Body of pancreas (tissue), 4 donors: Measurements from ENCODE around the gene DNAJC10. TPM values are rescaled to one million over a fixed set of nuclear protein-coding genes. Genes with fewer than 3 reads are reported as not detected.
A peak's percentile ranks its signal among the peaks of the same experiment; 100 is the strongest.

Source experiments
- ATAC-seq: fragments of 150-250 bp; one replicate; pipeline ENCODE4 v1.9.1; 2016
- DNase-seq, 4 donors: peaks; one replicate each; pipeline ENCODE4 v3.0.0-alpha.2; 2019
- H3K27ac ChIP-seq, 4 donors: fragments of 200-600 bp; sonication (generic); 1 replicate in 3 of 4; 2 replicates in 1 of 4; pipeline versions ENCODE4 v1.5.1 to v1.6.1; 2016 to 2019; ENCODE audit warnings: mild to moderate bottlenecking in 1 of 4, mixed read lengths in 1 of 4, moderate library complexity in 1 of 4
- H3K27me3 ChIP-seq, 2 donors: fragments of 200-600 bp; sonication (generic); one replicate each; pipeline ENCODE4 v1.6.0; 2016; ENCODE audit warnings: mild to moderate bottlenecking in 1 of 2
- H3K36me3 ChIP-seq, 2 donors: fragments of 200-600 bp; sonication (generic); replicated peaks in 1 of 2; 2 replicates each; pipeline ENCODE4 v1.5.1; 2016; ENCODE audit warnings: low read depth in 2 of 2; ENCODE audit not compliant: insufficient read depth in 1 of 2
- H3K4me1 ChIP-seq: fragments of 200-600 bp; sonication (generic); one replicate; pipeline ENCODE4 v1.6.0; 2016
- H3K4me3 ChIP-seq, 2 donors: fragments of 200-600 bp; sonication (generic); 1 replicate in 1 of 2; 2 replicates in 1 of 2; pipeline ENCODE4 v1.5.1; 2016 to 2019
- H3K9me3 ChIP-seq, 3 donors: fragments of 200-600 bp; sonication (generic); 1 replicate in 2 of 3; 2 replicates in 1 of 3; pipeline ENCODE4 v1.5.1; 2016
- CTCF ChIP-seq, 7 experiments: fragments of 450-650 bp in 4 of 7; fragments of 200-600 bp in 3 of 7; sonication (generic) in 3 of 7; IDR thresholded peaks; one replicate each; pipeline ENCODE4 v1.5.1; 2016 to 2019; ENCODE audit warnings: antibody characterized with exemption in 7 of 7
- POLR2A ChIP-seq, 3 donors: fragments of 450-650 bp; IDR thresholded peaks; one replicate each; pipeline ENCODE4 v1.6.1; 2016; ENCODE audit warnings: antibody characterized with exemption in 3 of 3, mild to moderate bottlenecking in 2 of 3
- WGBS, 2 donors: methylation state at CpG; one replicate each; pipeline ENCODE4 v1.1.5; 2017; 5-methylcytosine and 5-hydroxymethylcytosine counted together
- intact Hi-C: fragments of 100-400 bp; cut with DNase I; formaldehyde crosslinking; loops from one replicate; pipeline ENCODE4 v1.15.1; 2023
- total RNA-seq, 2 donors: library from RNA; depleted of rRNA; stranded (reverse); fragments of >200 nt; gene quantifications; one replicate each; pipeline ENCODE4 v1.1.0, GENCODE V29; 2016

The DNAJC10 gene
- total RNA-seq, 2 donors from 2014 or later = 51.6 to 86.0 TPM

DNA sequence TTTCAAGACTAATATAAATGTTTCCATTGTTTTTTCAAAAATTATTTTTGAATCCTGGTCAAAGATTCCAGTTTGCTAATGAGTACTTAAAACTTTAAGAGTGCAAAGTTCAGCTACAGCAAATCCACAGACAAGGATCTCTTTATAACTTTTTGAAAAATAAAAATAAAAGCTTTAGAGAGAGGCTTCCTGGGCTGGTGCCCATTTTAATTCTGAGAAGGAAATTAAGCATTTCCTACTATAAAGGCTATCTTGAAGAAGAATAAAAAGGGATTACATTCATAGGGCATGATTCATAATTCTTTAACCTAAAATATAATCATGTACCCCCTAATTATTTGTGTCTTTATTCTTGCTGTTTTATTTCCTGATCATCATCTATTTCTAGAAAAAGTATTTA is 38.2 kb downstream of the DNAJC10 start:
- H3K36me3 ChIP-seq = peaks cover 11 to 23% of the 10 kb centered on the region in 2 donors
- no peaks in the 10 kb centered on the region for H3K27me3 ChIP-seq
- no peaks in the 10 kb centered on the region for H3K4me1 ChIP-seq
- intact Hi-C loops = no loop called here
- H3K9me3 ChIP-seq = no peaks in the 10 kb centered on the region
- ATAC-seq (no peak), DNase-seq (no peak)
- H3K27ac ChIP-seq = no peak overlapping the region
- no peak overlapping the region for H3K4me3 ChIP-seq
- TF ChIP-seq CTCF (IDR thresholded peaks at IDR 0.05) (no peak), POLR2A (IDR thresholded peaks at IDR 0.05) (no peak)

GRCh38 chr2:182758379-182758778 is 42.3 kb downstream of the DNAJC10 start:
- Histone ChIP-seq H3K4me3 (no peak overlapping the region), H3K36me3 (peaks cover 4 to 22% of the 10 kb centered on the region in 2 donors), H3K9me3 (no peaks in the 10 kb centered on the region), H3K27me3 (no peaks in the 10 kb centered on the region), H3K4me1 (no peaks in the 10 kb centered on the region), H3K27ac (no peak overlapping the region)
- DNase-seq = no peak
- no peak for ATAC-seq
- 46 to 95% methylated on average over 1 of the region's 1 CpG for WGBS, 2 donors
- TF ChIP-seq POLR2A (IDR thresholded peaks at IDR 0.05) (no peak), CTCF (IDR thresholded peaks at IDR 0.05) (no peak)
- intact Hi-C loops = no loop called here

GRCh38 chr2:182761903-182762302 is 45.8 kb downstream of the DNAJC10 start:
- H3K27ac ChIP-seq = no peak overlapping the region
- no peaks in the 10 kb centered on the region for H3K27me3 ChIP-seq
- H3K36me3 ChIP-seq = peaks cover 4 to 22% of the 10 kb centered on the region in 2 donors
- H3K4me3 ChIP-seq = no peak overlapping the region
- intact Hi-C loops = no loop called here
- no peak for DNase-seq
- H3K9me3 ChIP-seq = no peaks in the 10 kb centered on the region
- no peaks in the 10 kb centered on the region for H3K4me1 ChIP-seq
- 77 to 81% methylated on average over 4 of the region's 4 CpGs for WGBS, 2 donors
- ATAC-seq = no peak
- TF ChIP-seq POLR2A (IDR thresholded peaks at IDR 0.05) (no peak), CTCF (IDR thresholded peaks at IDR 0.05) (no peak)

DNA sequence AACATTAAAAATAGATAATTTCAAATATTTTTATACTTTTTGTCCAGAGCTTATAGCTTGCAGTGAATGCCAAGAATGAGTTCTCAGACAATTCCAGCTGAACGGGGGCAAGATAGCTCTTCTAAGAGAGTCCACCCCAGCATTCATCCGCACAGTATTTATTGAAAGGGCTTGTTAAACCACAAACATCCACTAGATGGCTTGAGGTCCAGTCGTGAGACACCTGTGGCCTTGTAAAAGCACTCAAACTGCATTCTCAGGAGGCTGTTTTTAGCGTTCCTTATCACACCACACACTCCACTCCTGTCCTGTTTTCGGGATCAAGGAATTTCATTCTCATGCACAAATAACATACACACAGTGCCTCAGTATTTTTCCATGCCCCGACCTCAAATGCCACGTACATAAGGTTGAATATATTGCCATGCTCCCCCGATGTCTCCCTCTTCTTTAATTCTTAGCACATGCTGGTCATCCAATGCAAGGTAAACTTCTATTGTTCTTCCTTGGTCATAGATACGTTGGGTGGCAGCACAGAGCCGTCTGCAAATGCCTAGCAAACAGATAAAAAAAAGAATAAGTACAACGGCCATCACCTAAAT is 47.4 kb downstream of the DNAJC10 start:
- DNase-seq (peak in 3 of 4 donors; percentile 26 to 31 (median 28)), ATAC-seq (peak; percentile 50)
- H3K27me3 ChIP-seq = no peaks in the 10 kb centered on the region
- 40 to 41% methylated on average over 11 of the region's 11 CpGs for WGBS, 2 donors
- H3K36me3 ChIP-seq = peaks cover 0 to 13% of the 10 kb centered on the region in 2 donors
- no peak overlapping the region for H3K4me3 ChIP-seq
- intact Hi-C loops = no loop called here
- peak; percentile 26 to 62 (median 57) for TF ChIP-seq CTCF (IDR thresholded peaks at IDR 0.05)
- no peak for TF ChIP-seq POLR2A (IDR thresholded peaks at IDR 0.05)
- H3K4me1 ChIP-seq = no peaks in the 10 kb centered on the region
- H3K9me3 ChIP-seq = no peaks in the 10 kb centered on the region
- no peak overlapping the region for H3K27ac ChIP-seq

- intact Hi-C loops = no loop called here
- Histone ChIP-seq H3K4me1 (no peaks in the 10 kb centered on the region), H3K4me3 (no peak overlapping the region), H3K36me3 (peaks cover 0 to 6% of the 10 kb centered on the region in 2 donors), H3K27ac (no peak overlapping the region), H3K27me3 (no peaks in the 10 kb centered on the region), H3K9me3 (no peaks in the 10 kb centered on the region)
- 28 to 36% methylated on average over 6 of the region's 6 CpGs for WGBS, 2 donors
- no peak for DNase-seq
- TF ChIP-seq POLR2A (IDR thresholded peaks at IDR 0.05) (no peak), CTCF (IDR thresholded peaks at IDR 0.05) (no peak)
- ATAC-seq = no peak
Measured at GRCh38 chr2:182766626-182767025, 50.6 kb downstream of the DNAJC10 start.
